Measurements from ENCODE around the gene ANXA2R.
"Not testable (repeated sequence)": the region's sequence is repeated elsewhere in the genome, so short reads cannot be mapped to it uniquely, and the experiment has no call there.

ANXA2R gene

GRCh38 chr5:43074987-43075318 is 34.8 kb upstream of the ANXA2R start:
- DNase-seq (ENCODE audit: low read depth in 2 of 2): peak in 1 of 2 donors; percentile 6
- no peak for TF ChIP-seq CTCF (IDR thresholded peaks at IDR 0.05; ENCODE audit: low read depth, low read length)

GRCh38 chr5:43073597-43074546 is 33.8 kb upstream of the ANXA2R start:
- DNase-seq (ENCODE audit: low read depth in 2 of 2): peak; percentile 54 to 65
- TF ChIP-seq CTCF (IDR thresholded peaks at IDR 0.05; ENCODE audit: low read depth, low read length): peak; percentile 67
- H3K4me3 ChIP-seq (replicated peaks in 1 of 2; ENCODE audit: low read depth in 2 of 2, low read length in 2 of 2): no peak overlapping the region

More at GRCh38 chr5:43074987-43075318, 34.8 kb upstream of the ANXA2R start:
- no peak overlapping the region for H3K4me3 ChIP-seq (replicated peaks in 1 of 2; ENCODE audit: low read depth in 2 of 2, low read length in 2 of 2)

GRCh38 chr5:43069401-43069720 is 29.2 kb upstream of the ANXA2R start:
- peak overlapping the region in 1 of 2 donors; percentile 10 for H3K4me3 ChIP-seq (replicated peaks in 1 of 2; ENCODE audit: low read depth in 2 of 2, low read length in 2 of 2)
- not testable (repeated sequence) for DNase-seq (ENCODE audit: low read depth in 2 of 2)

- H3K4me3 ChIP-seq (replicated peaks in 1 of 2; ENCODE audit: low read depth in 2 of 2, low read length in 2 of 2): peak overlapping the region; percentile 85 to 86
- DNase-seq (ENCODE audit: low read depth in 2 of 2): no peak
- no peak for TF ChIP-seq CTCF (IDR thresholded peaks at IDR 0.05; ENCODE audit: low read depth, low read length)
Measured at GRCh38 chr5:43068037-43068436, 27.9 kb upstream of the ANXA2R start.

GRCh38 chr5:43066799-43067741 is 27.0 kb upstream of the ANXA2R start:
- H3K4me3 ChIP-seq (replicated peaks in 1 of 2; ENCODE audit: low read depth in 2 of 2, low read length in 2 of 2): peak overlapping the region; percentile 85 to 86
- peak; percentile 94 for DNase-seq (ENCODE audit: low read depth in 2 of 2)
- TF ChIP-seq CTCF (IDR thresholded peaks at IDR 0.05; ENCODE audit: low read depth, low read length): no peak

- DNase-seq (ENCODE audit: low read depth in 2 of 2): peak; percentile 79 to 83
- peak overlapping the region; percentile 85 to 86 for H3K4me3 ChIP-seq (replicated peaks in 1 of 2; ENCODE audit: low read depth in 2 of 2, low read length in 2 of 2)
- no peak for TF ChIP-seq CTCF (IDR thresholded peaks at IDR 0.05; ENCODE audit: low read depth, low read length)
Measured at GRCh38 chr5:43065948-43066798, 26.1 kb upstream of the ANXA2R start.
